SH-SY5Y (cell line): ENCODE measurements around the gene SLC9A4.

Experiments used
- GATA2 ChIP-seq: IDR thresholded peaks from 2 replicates; pipeline ENCODE4 v1.6.1; 2011; ENCODE audit warnings: mild to moderate bottlenecking, low read depth, low read length
- GATA3 ChIP-seq: IDR thresholded peaks from 2 replicates; pipeline ENCODE4 v1.6.1; 2011; ENCODE audit warnings: low read depth, mild to moderate bottlenecking, low read length, moderate library complexity

Gene SLC9A4

GRCh38 chr2:102473020-102473419 is at the start of gene SLC9A4:
Gene SLC9A4, plus strand, starts transcription at chr2:102473226. Its CDS starts 534 bp downstream, at chr2:102473760.
- TF ChIP-seq GATA3, result no peak
- TF ChIP-seq GATA2, result no peak

DNA sequence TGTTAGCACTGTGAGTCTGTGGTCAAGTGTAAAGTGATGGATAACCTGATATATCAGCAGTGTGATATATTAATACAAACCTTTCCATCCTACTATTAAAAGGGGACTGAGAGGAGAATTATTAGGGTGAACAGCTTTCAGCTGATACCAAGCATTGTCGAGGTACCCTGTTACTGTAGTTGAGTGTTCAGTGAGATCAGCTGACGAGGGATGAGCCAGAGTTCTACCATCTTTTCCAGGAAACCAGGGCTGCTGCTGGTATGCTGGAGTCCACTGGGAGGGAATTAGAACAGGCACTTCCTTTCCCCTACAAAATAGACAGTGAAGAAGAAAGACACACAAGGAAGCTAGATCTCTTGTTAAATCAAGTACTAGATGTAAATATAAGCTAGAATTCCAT is 49.7 kb upstream of the SLC9A4 start:
- TF ChIP-seq GATA3, result no peak
- no peak for TF ChIP-seq GATA2

GRCh38 chr2:102424754-102425153 is 48.3 kb upstream of the SLC9A4 start:
- TF ChIP-seq GATA3 (no peak), GATA2 (no peak)

- TF ChIP-seq GATA3, result no peak
- TF ChIP-seq GATA2, result no peak
Observed at GRCh38 chr2:102425441-102426132, 47.4 kb upstream of the SLC9A4 start.

DNA sequence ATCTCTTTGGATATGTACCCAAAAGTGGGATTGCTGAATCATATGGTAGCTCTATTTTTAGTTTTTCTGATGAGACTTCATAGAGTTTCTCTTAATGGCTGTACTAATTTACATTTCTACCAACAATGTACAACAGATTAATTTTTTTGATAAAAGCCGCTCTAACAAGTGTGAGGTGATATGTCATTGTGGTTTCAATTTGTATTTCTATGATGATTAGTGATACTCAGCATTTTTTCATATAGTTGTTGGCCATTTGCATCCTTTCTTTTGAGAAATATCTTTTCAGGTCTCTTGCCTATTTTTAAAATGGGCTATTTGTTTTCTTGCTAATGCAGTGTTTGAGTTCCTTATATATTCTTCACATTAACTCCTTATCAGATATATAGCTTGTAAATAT is 45.8 kb upstream of the SLC9A4 start:
- TF ChIP-seq GATA3 (no peak), GATA2 (no peak)

GRCh38 chr2:102428573-102428972 is 44.5 kb upstream of the SLC9A4 start:
- TF ChIP-seq GATA3, result no peak
- no peak for TF ChIP-seq GATA2

GRCh38 chr2:102432386-102432785 is 40.6 kb upstream of the SLC9A4 start:
- TF ChIP-seq GATA2, result no peak
- TF ChIP-seq GATA3, result no peak

GRCh38 chr2:102433973-102434654 is 38.9 kb upstream of the SLC9A4 start:
- TF ChIP-seq GATA2 (no peak), GATA3 (no peak)

- no peak for TF ChIP-seq GATA3
Observed at GRCh38 chr2:102434655-102435381, 38.2 kb upstream of the SLC9A4 start.

- TF ChIP-seq GATA2 (no peak), GATA3 (no peak)
Observed at GRCh38 chr2:102435741-102436140, 37.3 kb upstream of the SLC9A4 start.

DNA sequence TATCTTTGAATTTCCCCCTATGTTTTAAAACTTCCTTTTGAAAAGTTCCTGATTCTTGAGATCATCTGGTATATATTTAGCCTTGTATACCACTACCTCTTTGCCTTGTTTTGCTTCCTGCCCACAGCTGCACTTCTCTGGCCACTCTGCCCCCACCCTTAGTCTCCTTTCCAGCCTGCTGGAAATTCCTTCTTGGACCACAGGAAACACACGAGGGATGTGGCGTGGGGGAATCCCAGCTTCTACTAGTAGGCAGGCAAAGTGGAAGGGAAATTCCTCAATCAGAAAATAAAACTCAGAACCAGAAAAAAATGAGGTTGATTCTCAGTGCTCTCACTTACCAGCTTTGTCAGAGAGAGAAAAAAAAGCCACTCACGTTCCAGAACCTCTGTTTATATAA is 36.7 kb upstream of the SLC9A4 start:
- TF ChIP-seq GATA2 (no peak), GATA3 (no peak)

DNA sequence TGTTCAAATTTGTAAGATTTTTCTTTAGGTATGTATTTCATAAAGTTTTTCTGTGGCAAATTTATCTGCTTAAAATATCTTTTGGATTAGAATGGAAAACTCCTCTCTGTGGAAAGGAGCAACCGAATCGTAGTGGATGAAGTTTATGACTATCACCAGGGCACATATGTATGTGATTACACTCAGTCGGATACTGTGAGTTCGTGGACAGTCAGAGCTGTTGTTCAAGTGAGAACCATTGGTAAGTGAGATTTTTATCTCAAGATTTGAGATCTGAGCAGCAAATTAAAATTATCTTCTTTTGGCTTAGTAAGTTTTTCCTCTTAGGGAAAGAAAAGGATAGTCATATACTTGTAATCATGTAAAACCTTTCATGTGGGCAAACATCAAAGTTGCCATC is 35.9 kb upstream of the SLC9A4 start:
- TF ChIP-seq GATA2 (no peak), GATA3 (no peak)

DNA sequence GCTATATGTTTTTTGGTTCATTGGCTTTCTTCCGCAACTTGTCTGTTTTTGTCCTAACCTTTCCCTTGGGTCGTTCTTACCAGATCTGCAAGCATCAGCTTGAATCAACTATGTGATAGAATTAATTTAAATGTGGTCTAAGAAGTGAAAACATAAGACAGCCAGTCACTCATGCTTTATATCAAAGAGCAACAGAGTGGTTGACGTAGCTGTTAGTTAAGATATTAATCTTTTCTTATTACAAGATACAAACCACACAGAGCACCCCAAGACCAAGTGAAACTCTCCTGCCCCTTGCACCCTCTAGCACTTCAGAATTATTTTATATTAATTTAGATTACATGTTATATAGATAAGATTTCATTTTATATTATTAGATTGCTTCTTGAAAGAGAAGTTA is 34.9 kb upstream of the SLC9A4 start:
- no peak for TF ChIP-seq GATA2
- no peak for TF ChIP-seq GATA3

GRCh38 chr2:102438578-102438977 is 34.4 kb upstream of the SLC9A4 start:
- TF ChIP-seq GATA2 (no peak), GATA3 (no peak)
